OCI-LY7 (cell line): Measurements from ENCODE around the gene GALC.

ENCODE experiments used
- CTCF ChIP-seq: fragments of 200-600 bp; sonication (generic); conservative IDR thresholded peaks from 2 replicates; pipeline ENCODE4 v1.5.1; 2014; ENCODE audit warnings: mild to moderate bottlenecking, antibody characterized with exemption, low read length, moderate library complexity, mixed read lengths
- EZH2phosphoT487 ChIP-seq: fragments of 200-600 bp; sonication (generic); IDR thresholded peaks from 2 replicates; pipeline ENCODE4 v1.6.1; 2018; ENCODE audit warnings: low read depth, borderline replicate concordance, mild to moderate bottlenecking, mixed run types, antibody characterized with exemption, low read length, moderate library complexity, mixed read lengths

GRCh38 chr14:87894920-87895319 lies 98.1 kb downstream of the GALC start:
- no peak for TF ChIP-seq EZH2phosphoT487
- no peak for TF ChIP-seq CTCF
